ENCODE measurements around the gene GPANK1.
A peak's percentile ranks its signal among the peaks of the same experiment; 100 is the strongest.

The GPANK1 gene

GRCh38 chr6:31661262-31662123 is 3.3 kb downstream of the GPANK1 start:
- no peak for DNase-seq

DNA sequence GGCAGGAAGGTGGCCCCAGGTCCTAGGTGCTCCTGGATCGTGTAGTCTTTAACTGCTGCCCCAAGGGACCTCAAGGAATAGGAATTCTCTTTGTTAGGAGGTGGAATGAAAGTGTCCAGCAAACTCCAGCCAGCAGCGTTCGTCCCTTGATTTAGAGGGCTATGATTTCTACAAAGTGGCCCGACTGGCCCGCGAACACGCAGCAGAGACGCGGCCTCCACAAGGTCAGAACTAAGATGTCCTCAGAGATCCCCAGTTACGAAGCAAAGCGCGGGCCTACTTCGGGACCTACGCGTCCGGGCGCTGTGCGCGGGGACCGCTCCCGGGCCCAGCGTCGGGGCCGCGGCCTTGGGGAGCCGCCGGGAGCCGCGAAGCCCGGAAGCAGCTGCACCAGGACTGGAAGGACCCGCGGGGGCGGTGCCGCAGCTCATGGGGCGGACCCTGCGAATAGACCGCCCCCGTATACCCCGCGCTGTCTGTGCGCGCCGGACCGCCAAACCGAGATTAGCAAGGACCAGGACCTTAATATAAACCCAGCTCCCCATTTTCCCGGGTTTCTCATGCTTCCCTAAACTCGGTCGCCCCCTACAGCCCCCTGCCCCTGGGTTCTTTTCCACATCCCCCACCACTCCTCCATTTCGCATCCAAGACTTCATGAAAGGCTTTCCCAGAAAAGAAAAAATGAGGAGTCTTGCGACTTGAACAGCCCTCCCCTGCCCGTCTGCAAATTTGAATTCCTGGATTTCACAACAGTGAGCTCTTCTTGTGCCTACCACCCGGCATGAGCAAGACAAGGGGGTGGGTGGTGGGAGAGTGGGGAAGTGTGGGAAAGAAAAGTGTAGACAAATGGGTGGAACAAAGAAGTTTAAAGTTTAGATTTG is 4.2 kb downstream of the GPANK1 start, which contains the start of gene C6orf47:
C6orf47 (minus strand) TSS at position 398 of the 881 bp plus-strand sequence. CDS start 831 bp downstream, outside the sequence.
- DNase-seq = peak; percentile 55 to 82

DNA sequence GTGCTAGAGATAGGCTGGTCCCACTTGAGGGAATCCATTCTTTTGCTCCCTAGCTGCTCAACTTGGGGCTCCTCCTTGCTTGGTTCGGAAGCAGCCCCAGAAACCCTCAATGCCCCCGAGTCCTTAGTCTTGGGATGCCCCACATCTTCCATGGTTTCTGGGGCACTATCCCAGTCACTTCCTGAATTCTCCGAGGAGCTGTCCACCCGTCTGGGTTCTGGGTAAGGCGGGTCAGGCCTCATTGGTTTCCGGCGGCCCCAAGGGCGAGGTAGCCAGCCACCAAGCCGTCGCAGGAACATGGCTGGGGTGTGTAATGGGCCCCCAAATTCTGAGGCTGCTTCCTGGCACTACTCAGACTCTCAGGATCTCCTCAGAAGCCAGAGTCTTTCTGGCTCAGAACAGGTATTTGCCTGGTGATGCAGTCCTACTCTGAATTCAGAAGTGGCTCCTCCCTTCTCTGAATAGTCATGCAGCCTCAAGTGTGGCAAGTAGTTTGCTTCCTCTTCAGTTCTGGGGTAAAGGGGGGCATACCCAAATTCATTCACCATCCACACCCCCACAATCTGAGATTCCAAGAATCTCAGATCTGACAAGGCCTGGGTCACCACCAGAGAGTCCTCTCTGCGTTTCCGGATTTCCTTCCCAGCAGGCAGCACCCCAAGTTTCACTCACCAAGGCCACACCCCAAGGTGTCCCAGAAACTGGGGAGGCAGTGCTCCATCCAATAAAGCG is 5.0 kb downstream of the GPANK1 start:
- no peak for DNase-seq

- DNase-seq = no peak
Measured at GRCh38 chr6:31658983-31659648, 5.7 kb downstream of the GPANK1 start.

DNA sequence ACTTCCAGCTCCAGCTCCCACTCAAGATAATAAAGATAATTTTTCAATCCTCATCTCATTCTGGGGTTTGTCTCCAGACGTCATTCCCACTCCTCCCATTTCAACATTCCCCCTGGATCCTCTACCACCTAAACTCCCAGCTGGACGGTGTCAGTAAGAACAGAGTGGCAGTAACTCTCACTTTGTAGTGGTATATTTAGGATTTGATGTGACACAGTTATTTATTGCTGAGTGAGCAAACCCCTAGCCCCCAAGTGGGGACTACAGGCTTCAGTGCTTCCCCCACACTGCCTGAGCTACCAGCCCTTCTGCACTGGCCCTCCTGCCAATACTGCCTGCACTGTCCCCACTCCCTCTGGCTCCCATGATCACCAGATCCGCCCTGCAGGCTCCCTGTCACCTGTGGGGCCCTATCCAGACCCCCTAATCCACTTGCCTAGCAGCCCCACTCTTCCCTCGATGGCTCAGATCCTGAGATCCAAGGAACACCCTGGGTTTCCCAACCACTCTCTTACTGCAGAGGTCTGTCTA is 6.6 kb downstream of the GPANK1 start:
- no peak for DNase-seq

GRCh38 chr6:31657406-31658157 is 7.2 kb downstream of the GPANK1 start:
- DNase-seq = no peak

- no peak for DNase-seq
Measured at GRCh38 chr6:31655349-31656237, 9.2 kb downstream of the GPANK1 start, which contains the start of gene APOM. APOM (plus strand) TSS chr6:31655894; CDS start chr6:31655967, 73 bp downstream.

- no peak for DNase-seq
Measured at GRCh38 chr6:31654574-31655348, 10.0 kb downstream of the GPANK1 start.

GRCh38 chr6:31652925-31653724 is 11.7 kb downstream of the GPANK1 start:
- peak; percentile 93 to 96 for DNase-seq

- DNase-seq = peak; percentile 47 to 58
Measured at GRCh38 chr6:31651602-31652191, 13.1 kb downstream of the GPANK1 start.

- no peak for DNase-seq
Measured at GRCh38 chr6:31645325-31645724, 19.5 kb downstream of the GPANK1 start.

GRCh38 chr6:31643818-31644454 is 20.9 kb downstream of the GPANK1 start:
- no peak for DNase-seq

DNA sequence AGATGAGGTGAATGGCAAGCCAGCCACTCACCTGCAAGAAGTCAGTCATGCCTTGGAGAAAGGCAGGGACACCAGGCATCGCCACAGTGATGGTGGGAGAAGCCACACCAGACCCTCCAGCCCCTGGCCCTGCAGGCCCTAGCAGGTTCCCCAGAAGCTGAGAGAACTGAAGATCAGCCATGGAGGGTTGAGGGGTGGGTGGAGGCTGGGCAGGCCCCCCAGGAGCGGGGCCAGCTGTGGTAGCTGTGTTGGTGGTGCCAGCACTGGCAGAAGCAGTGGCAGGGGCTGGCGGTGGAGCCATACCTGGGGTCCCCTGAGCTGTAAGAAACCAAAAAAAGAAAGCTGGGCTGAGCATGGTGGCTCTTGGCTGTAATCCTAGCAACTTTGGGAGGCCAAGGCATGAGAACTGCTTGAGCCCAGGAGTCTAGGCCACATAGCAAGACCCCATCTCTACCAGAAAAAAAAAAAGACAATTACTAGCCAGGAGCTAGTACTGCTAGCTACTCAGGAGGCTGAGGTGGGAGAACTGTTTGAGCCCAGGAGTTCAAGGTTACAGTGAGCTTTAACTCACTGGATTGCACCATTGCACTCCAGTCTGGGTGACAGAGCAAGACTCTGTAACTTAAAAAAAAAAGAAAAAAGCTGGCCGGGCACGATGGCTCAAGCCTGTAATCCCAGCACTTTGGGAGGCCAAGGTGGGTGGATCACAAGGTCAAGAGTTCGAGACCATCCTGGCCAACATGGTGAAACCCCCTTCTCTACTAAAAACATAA is 21.8 kb downstream of the GPANK1 start:
- DNase-seq = no peak

DNA sequence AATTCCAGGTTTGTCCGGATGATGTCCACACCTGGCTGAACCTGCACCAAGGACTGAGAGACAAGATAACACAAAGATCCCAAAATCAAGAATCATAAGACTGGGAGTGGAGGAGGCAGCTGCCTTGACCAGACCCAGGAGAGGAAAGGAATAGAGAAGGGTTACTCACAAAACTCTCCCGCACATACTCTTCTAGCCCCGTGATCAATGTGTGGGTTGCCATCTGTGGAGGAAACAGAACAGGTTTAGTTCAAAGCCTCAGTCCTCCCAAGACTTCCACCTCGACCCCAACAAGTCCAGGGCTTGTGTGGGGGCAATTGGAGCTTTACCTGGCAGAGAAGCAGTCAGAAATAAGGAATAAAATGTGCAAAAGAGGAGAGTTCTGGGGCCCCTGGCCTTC is 23.4 kb downstream of the GPANK1 start:
- DNase-seq = no peak

DNA sequence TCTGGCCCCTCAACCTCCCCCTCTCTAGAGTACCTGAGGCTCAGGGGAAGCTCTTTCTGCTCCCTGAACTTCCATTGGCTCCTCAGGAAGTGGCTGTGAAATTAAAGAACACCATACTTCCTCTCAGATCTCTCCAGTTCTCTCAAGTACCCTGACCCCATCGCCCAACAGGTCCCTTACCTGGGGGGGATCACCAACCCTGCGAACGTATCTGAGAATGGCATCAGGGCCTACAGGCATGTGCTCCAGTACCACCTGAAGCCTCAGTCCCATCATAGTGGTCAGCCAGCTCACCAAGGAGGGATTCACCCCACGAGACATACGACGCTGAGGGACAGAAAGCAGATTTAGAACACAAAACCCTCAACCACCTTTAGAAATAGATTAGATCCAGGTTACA is 24.2 kb downstream of the GPANK1 start:
- no peak for DNase-seq

GRCh38 chr6:31639449-31639861 is 25.3 kb downstream of the GPANK1 start:
- DNase-seq = no peak

DNA sequence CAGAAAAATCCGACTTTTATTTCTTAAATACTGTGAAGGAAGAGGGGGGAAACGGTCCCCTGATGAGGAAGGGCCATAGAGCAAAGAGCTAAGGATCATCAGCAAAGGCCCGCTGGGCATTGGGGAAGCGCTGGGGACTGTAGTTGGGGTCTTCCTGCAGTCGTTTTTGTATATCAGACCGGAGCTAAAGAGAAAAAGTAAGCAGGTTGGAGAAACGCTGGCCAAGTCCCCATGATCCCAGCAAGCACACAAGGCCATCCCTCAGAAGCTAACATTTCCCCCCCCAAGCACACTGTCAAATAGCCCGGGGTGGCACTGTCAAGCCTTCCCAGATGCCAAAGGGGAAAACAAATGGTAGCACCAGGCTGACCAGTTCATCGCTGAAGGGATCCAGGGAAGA is 25.8 kb downstream of the GPANK1 start:
- no peak for DNase-seq

Data from NCI-H524 (cell line).